Measurements from ENCODE around the gene MAML2.

DNA sequence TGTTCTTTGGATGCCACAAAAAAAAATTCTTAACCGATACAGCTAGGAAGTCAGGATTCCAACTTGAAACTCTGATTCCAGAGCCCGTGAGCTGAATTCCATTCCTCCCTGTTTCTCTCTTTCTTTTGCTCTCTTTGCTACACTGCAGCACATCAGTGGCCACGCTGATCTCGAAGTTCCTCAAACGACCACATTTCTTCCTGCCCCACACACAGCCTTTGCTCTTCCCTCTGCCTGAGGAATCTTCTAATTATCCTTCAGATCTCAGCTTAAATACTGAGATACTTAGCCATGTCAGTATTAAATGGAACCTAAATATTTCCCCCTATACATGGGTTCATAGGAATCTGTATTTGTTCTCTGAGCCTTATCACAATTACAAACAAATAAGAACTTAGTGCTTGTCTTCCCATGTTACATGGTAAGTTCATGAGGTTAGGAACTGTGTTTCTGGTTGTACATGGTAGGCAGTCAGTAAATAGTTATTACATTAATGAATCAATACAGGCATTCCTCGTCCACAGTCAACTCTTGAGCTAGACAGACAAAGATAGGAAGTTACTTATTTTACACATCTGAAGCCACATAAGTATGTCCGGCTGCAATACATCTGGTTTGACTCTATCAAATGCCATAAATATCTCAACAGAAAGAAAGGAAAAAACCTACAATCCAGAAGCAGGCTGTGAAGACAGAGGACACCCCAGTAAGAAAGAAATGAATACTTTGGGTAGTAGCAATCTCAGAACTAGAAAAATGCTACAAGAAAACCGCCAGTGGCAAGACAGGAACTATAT, 86.6 kb downstream of the MAML2 start:
- no peak for TF ChIP-seq POLR2A (IDR thresholded peaks at IDR 0.05)
- TF ChIP-seq, protein P1, sequence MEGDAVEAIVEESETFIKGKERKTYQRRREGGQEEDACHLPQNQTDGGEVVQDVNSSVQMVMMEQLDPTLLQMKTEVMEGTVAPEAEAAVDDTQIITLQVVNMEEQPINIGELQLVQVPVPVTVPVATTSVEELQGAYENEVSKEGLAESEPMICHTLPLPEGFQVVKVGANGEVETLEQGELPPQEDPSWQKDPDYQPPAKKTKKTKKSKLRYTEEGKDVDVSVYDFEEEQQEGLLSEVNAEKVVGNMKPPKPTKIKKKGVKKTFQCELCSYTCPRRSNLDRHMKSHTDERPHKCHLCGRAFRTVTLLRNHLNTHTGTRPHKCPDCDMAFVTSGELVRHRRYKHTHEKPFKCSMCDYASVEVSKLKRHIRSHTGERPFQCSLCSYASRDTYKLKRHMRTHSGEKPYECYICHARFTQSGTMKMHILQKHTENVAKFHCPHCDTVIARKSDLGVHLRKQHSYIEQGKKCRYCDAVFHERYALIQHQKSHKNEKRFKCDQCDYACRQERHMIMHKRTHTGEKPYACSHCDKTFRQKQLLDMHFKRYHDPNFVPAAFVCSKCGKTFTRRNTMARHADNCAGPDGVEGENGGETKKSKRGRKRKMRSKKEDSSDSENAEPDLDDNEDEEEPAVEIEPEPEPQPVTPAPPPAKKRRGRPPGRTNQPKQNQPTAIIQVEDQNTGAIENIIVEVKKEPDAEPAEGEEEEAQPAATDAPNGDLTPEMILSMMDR (IDR thresholded peaks at IDR 0.05): no peak
